Aorta (tissue), 5 donors: ENCODE measurements around the gene CLDND1. TPM values are rescaled to one million over a fixed set of nuclear protein-coding genes. Genes with fewer than 3 reads are reported as not detected.

Experiments
- ATAC-seq: fragments of 200-7000 bp; cut with Tn5 transposase; one replicate; pipeline ENCODE4 v1.9.1; 2022; ENCODE audit warnings: moderate library complexity; ENCODE audit not compliant: low FRiP score
- DNase-seq, 2 donors: peaks; one replicate each; pipeline ENCODE4 v3.0.0-alpha.2; 2020
- H3K27ac ChIP-seq, 2 donors: one replicate each; pipeline ENCODE4 v1.5.1; 2013; ENCODE audit warnings: low read length in 2 of 2, mild to moderate bottlenecking in 2 of 2, moderate library complexity in 2 of 2, control low read depth in 1 of 2, inconsistent platforms in 1 of 2, low read depth in 1 of 2
- H3K27me3 ChIP-seq, 2 donors: one replicate each; pipeline ENCODE4 v1.6.1; 2013; ENCODE audit warnings: control low read depth in 1 of 2, low read length in 1 of 2, mild to moderate bottlenecking in 1 of 2, moderate library complexity in 1 of 2; ENCODE audit not compliant: insufficient read depth in 2 of 2, control insufficient read depth in 1 of 2
- H3K36me3 ChIP-seq, 2 donors: one replicate each; pipeline ENCODE4 v1.6.1; 2013; ENCODE audit warnings: control low read depth in 1 of 2, low read length in 1 of 2, mild to moderate bottlenecking in 1 of 2; ENCODE audit not compliant: insufficient read depth in 2 of 2, control insufficient read depth in 1 of 2
- H3K4me1 ChIP-seq, 2 donors: one replicate each; pipeline ENCODE4 v1.6.1; 2013; ENCODE audit warnings: low read length in 2 of 2, control low read depth in 1 of 2, mild to moderate bottlenecking in 1 of 2, moderate library complexity in 1 of 2; ENCODE audit not compliant: insufficient read depth in 2 of 2, control insufficient read depth in 1 of 2
- H3K4me3 ChIP-seq, 2 donors: one replicate each; pipeline ENCODE4 v1.5.1; 2013; ENCODE audit warnings: low read length in 2 of 2, control low read depth in 1 of 2, mild to moderate bottlenecking in 1 of 2
- H3K9me3 ChIP-seq: one replicate; pipeline ENCODE4 v1.6.1; 2013; ENCODE audit warnings: mild to moderate bottlenecking, low read length; ENCODE audit not compliant: control insufficient read depth
- WGBS, 2 donors: extraction: QIAGEN DNeasy Blood & Tissue Kit; methylation state at CpG; one replicate each; pipeline ENCODE4 v1.1.7; 2013; 5-methylcytosine and 5-hydroxymethylcytosine counted together
- intact Hi-C, 2 donors: fragments of 100-400 bp; cut with DNase I; formaldehyde crosslinking; loops; one replicate each; pipeline versions ENCODE4 v1.14.2 to v1.15.0; 2022
- polyA plus RNA-seq, 2 donors: library from polyadenylated mRNA; stranded (reverse); fragments of 200-250 nt; gene quantifications; one replicate each; pipeline ENCODE4 v1.2.3, GENCODE V29; 2013
- total RNA-seq, 2 donors: library from RNA; stranded (reverse); fragmentation: NEBNext Ultra II Directional; extraction: Animal tissue kit (Norgen Biotek cat#: 25700); gene quantifications; one replicate each; pipeline ENCODE4 v1.2.1, GENCODE V29; 2021
- donor health status: healthy with polysubstance abuse.
- donor health status: Bipolar disorder and iron deficiency.
- donor health status: DM: no; HTN: no; CAD: no.
- donor health status: DM: no; HTN: no; CAD: no.
- donor health status: DM: yes; HTN: yes; CAD: no.

CLDND1 gene
- total and polyA plus RNA-seq, 4 donors, result 106 to 132 (median 113) TPM

- Histone ChIP-seq H3K27me3 (no peaks in the 10 kb centered on the region), H3K4me1 (no peaks in the 10 kb centered on the region), H3K9me3 (no peaks in the 10 kb centered on the region), H3K4me3 (no peak overlapping the region), H3K27ac (no peak overlapping the region), H3K36me3 (peaks cover 0 to 5% of the 10 kb centered on the region in 2 donors)
- 78 to 80% methylated on average over 4 of the region's 4 CpGs for WGBS, 2 donors
- ATAC-seq (no peak), DNase-seq (no peak)
- intact Hi-C loops, result no loop called here
Measured at GRCh38 chr3:98513091-98513511, 9.6 kb downstream of the CLDND1 start.

- intact Hi-C loops, result no loop called here
- H3K9me3 ChIP-seq, result no peaks in the 10 kb centered on the region
- no peaks in the 10 kb centered on the region for H3K4me1 ChIP-seq
- ATAC-seq, result no peak
- H3K4me3 ChIP-seq, result no peak overlapping the region
- H3K27me3 ChIP-seq, result no peaks in the 10 kb centered on the region
- peaks cover 0 to 5% of the 10 kb centered on the region in 2 donors for H3K36me3 ChIP-seq
- no peak for DNase-seq
- H3K27ac ChIP-seq, result no peak overlapping the region
- 94% methylated on average over 4 of the region's 4 CpGs for WGBS, 2 donors
Measured at GRCh38 chr3:98512576-98512975, 10.1 kb downstream of the CLDND1 start.

- Histone ChIP-seq H3K27ac (no peak overlapping the region), H3K4me1 (no peaks in the 10 kb centered on the region), H3K4me3 (no peak overlapping the region), H3K9me3 (no peaks in the 10 kb centered on the region), H3K27me3 (no peaks in the 10 kb centered on the region), H3K36me3 (peaks cover 0 to 2% of the 10 kb centered on the region in 2 donors)
- no peak for DNase-seq
- intact Hi-C loops, result no loop called here
- 98 to 100% methylated on average over 2 of the region's 2 CpGs for WGBS, 2 donors
- ATAC-seq, result no peak
Measured at GRCh38 chr3:98508582-98508981, 14.1 kb downstream of the CLDND1 start.

GRCh38 chr3:98504539-98504938 lies 18.2 kb downstream of the CLDND1 start:
- H3K27ac ChIP-seq, result no peak overlapping the region
- DNase-seq, result no peak
- intact Hi-C loops, result no loop called here
- 45 to 47% methylated on average over 4 of the region's 4 CpGs for WGBS, 2 donors
- H3K4me1 ChIP-seq, result no peaks in the 10 kb centered on the region
- no peak overlapping the region for H3K4me3 ChIP-seq
- H3K27me3 ChIP-seq, result no peaks in the 10 kb centered on the region
- H3K36me3 ChIP-seq, result peaks cover 0 to 2% of the 10 kb centered on the region in 2 donors
- ATAC-seq, result no peak
- no peaks in the 10 kb centered on the region for H3K9me3 ChIP-seq

- Histone ChIP-seq H3K27me3 (no peaks in the 10 kb centered on the region), H3K27ac (no peak overlapping the region), H3K36me3 (peaks cover 0 to 2% of the 10 kb centered on the region in 2 donors), H3K4me1 (no peaks in the 10 kb centered on the region), H3K9me3 (no peaks in the 10 kb centered on the region), H3K4me3 (no peak overlapping the region)
- 92 to 93% methylated on average over 5 of the region's 5 CpGs for WGBS, 2 donors
- no peak for ATAC-seq
- intact Hi-C loops, result no loop called here
- no peak for DNase-seq
Measured at GRCh38 chr3:98501863-98502576, 20.7 kb downstream of the CLDND1 start.

- no peaks in the 10 kb centered on the region for H3K36me3 ChIP-seq
- H3K4me1 ChIP-seq, result no peaks in the 10 kb centered on the region
- H3K9me3 ChIP-seq, result no peaks in the 10 kb centered on the region
- ATAC-seq, result no peak
- intact Hi-C loops, result no loop called here
- no peak for DNase-seq
- H3K27me3 ChIP-seq, result no peaks in the 10 kb centered on the region
- 58 to 81% methylated on average over 4 of the region's 4 CpGs for WGBS, 2 donors
- no peak overlapping the region for H3K4me3 ChIP-seq
- no peak overlapping the region for H3K27ac ChIP-seq
Measured at GRCh38 chr3:98501270-98501669, 21.4 kb downstream of the CLDND1 start.

- intact Hi-C loops, result no loop called here
- no peak for ATAC-seq
- H3K9me3 ChIP-seq, result no peaks in the 10 kb centered on the region
- no peak overlapping the region for H3K27ac ChIP-seq
- H3K4me3 ChIP-seq, result no peak overlapping the region
- WGBS, 2 donors, result 55 to 64% methylated on average over 4 of the region's 4 CpGs
- H3K4me1 ChIP-seq, result no peaks in the 10 kb centered on the region
- H3K36me3 ChIP-seq, result no peaks in the 10 kb centered on the region
- no peaks in the 10 kb centered on the region for H3K27me3 ChIP-seq
- no peak for DNase-seq
Measured at GRCh38 chr3:98500019-98500418, 22.7 kb downstream of the CLDND1 start.

- no peak for ATAC-seq
- 64 to 81% methylated on average over 2 of the region's 2 CpGs for WGBS, 2 donors
Measured at GRCh38 chr3:98497381-98497780, 25.3 kb downstream of the CLDND1 start, which contains the start of gene OR5K2. TSS of gene OR5K2 (plus strand) at chr3:98497681. CDS start at chr3:98497681, 0 bp downstream.

GRCh38 chr3:98483626-98484025 lies 39.1 kb downstream of the CLDND1 start:
- H3K27ac ChIP-seq, result no peak overlapping the region
- DNase-seq (no peak), ATAC-seq (no peak)
- no peak overlapping the region for H3K4me3 ChIP-seq
- H3K27me3 ChIP-seq, result peaks cover 0 to 1% of the 10 kb centered on the region in 2 donors
- 82 to 83% methylated on average over 3 of the region's 3 CpGs for WGBS, 2 donors
- peaks cover 16% of the 10 kb centered on the region for H3K9me3 ChIP-seq
- H3K36me3 ChIP-seq, result no peaks in the 10 kb centered on the region
- H3K4me1 ChIP-seq, result no peaks in the 10 kb centered on the region
- intact Hi-C loops, result no loop called here

More at GRCh38 chr3:98497381-98497780, 25.3 kb downstream of the CLDND1 start, which contains the start of gene OR5K2:
- Histone ChIP-seq H3K9me3 (no peaks in the 10 kb centered on the region), H3K4me3 (no peak within 1 kb of the TSS), H3K27me3 (no peaks in the 10 kb centered on the region), H3K27ac (no peak within 1 kb of the TSS), H3K36me3 (no peaks in the 10 kb centered on the region), H3K4me1 (no peaks in the 10 kb centered on the region)
- DNase-seq, result no peak
- intact Hi-C loops, result no loop called here
